ENCODE data around the gene ACTL6B. TPM values are rescaled to one million over a fixed set of nuclear protein-coding genes. Genes with fewer than 3 reads are reported as not detected.

ACTL6B gene
- total RNA-seq, 4 donors from 2014 or later = not detected

DNA sequence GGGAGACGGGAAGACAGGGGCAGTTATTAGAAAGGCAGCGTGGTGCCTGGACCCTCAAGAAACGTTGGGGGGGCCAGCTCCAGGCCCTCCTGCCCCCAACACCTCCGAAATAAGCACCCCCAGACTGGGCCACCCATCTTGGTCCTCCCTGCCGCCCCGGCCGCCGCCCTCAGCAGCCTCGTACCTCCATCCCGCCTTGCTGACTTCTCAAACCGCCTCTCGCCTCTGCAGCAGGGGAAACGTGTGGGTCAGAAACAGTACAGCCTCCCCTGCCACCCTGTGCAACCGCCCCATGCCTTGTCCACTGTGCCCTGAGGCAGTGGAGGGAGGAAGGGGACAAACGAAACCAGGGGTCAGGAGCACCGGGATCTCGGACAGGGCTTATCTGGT lies 30.6 kb upstream of the ACTL6B start:
- ATAC-seq (ENCODE audit: low FRiP score) = no peak
- no peak for TF ChIP-seq CTCF (IDR thresholded peaks at IDR 0.05)
- DNase-seq (ENCODE audit: low spot score) = no peak

GRCh38 chr7:100686201-100686821 lies 30.1 kb upstream of the ACTL6B start:
- ATAC-seq (ENCODE audit: low FRiP score) (no peak), DNase-seq (ENCODE audit: low spot score) (no peak)
- TF ChIP-seq CTCF (IDR thresholded peaks at IDR 0.05) = no peak

- TF ChIP-seq CTCF (IDR thresholded peaks at IDR 0.05) = no peak
- DNase-seq (ENCODE audit: low spot score) (no peak), ATAC-seq (ENCODE audit: low FRiP score) (no peak)
Observed at GRCh38 chr7:100685631-100686145, 29.4 kb upstream of the ACTL6B start.

DNA sequence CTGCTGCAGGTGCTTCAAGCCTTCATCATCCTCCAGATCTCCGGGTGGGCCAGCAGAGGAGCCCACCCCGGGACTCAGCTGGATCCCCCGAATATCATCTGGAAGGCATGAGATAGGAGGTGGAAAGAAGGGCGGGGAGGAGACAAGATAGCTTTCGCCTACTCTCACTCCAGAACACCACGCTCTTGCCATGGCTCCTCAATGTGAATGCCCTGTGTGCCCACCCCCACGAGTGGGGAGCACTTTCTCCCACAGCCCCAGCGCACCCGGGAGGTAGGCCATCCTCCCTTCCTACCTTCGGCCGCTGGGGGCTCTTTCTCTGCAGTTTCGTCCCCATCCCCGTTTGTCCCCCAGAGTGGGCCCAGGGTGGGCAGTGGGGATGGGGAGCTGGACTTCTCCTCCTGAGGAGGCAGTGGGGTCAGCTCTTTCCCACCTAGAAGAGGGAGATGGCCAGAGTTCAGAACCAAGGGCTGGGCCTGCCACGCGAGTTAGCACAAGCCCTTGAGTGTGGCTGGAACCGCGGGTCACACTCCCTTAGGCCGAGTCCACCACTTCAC lies 28.9 kb upstream of the ACTL6B start:
- DNase-seq (ENCODE audit: low spot score) (no peak), ATAC-seq (ENCODE audit: low FRiP score) (no peak)

DNA sequence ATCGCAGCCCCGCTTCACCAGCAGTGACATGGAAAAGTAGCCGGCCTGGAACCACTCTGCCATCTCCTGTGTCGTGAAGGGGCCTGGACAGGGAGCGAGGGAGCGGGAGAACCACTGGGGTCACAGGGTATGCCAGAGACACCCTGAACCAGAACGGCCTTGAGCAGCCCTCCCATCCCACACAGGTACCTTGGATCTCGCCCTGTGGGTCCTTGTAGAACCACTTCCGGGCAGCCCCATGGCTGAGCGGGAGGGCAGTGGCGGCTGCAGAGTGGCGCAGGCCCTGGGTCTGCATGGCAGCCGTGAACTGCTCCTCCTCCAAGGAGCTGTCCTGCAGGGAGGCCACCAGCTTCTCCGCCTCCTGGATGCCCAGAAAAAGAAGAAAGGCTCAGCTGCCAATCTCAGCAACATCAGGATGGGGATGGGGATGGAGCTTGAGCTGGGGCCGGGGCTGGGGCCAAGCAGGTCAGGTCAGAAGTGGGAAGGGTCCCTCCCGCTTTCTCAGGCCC lies 28.3 kb upstream of the ACTL6B start:
- no peak for TF ChIP-seq CTCF (IDR thresholded peaks at IDR 0.05)
- DNase-seq (ENCODE audit: low spot score) (no peak), ATAC-seq (ENCODE audit: low FRiP score) (no peak)

More for the DNA sequence above, 28.9 kb upstream of the ACTL6B start:
- no peak for TF ChIP-seq CTCF (IDR thresholded peaks at IDR 0.05)

DNA sequence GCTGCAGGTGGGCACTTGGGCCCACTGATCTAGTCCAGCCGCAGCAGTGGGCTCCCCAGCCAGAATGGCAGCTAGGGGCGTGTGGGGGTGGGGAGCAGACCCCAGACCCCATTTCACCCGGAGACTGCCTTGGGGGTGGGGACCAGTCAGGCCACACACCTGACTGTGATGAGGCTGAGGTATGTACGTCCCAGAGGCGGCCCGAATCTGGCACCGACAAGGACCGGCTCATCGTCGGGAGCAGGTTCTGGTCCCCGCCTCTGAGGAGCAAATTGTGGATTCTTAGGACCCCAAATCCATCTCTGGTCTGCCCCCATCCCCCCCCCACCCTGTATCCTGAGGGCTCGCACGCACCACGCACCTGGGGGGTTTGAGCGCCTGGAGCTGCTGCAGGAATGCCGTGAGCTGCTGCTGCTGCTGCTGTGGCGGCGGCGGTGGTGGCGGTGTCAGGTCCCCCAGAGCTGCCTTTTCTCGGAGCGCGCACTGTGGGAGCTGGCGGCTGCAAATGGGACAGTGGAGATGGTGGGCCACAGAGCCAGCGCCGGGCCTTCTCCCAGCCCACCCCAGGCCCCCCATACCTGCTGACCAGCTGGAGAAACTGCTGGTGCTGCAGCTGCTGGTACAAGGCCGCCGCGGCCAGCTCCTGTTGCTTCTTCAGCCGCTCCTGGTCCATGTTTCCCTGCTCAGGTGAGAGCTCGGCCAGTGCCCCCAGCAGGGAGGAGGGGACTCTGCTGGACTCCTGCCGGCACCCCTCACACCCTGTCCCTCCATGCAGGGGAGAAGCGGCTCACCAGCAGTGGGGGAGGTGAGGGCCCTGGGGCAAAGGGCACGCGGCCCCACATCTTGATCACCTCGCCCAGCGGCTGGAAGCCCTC lies 27.6 kb upstream of the ACTL6B start:
- no peak for TF ChIP-seq CTCF (IDR thresholded peaks at IDR 0.05)
- no peak for DNase-seq (ENCODE audit: low spot score)
- ATAC-seq (ENCODE audit: low FRiP score) = no peak

Data from omental fat pad (tissue), 4 donors.